HG03354 (cell line): ENCODE measurements around the gene BTRC.

Experiments used
- ATAC-seq: cut with Tn5 transposase; IDR thresholded peaks from one replicate; pipeline ENCODE4 v1.9.1; 2021; ENCODE audit warnings: mild to moderate bottlenecking; ENCODE audit not compliant: unreplicated experiment, poor library complexity, severe bottlenecking

The BTRC gene

DNA sequence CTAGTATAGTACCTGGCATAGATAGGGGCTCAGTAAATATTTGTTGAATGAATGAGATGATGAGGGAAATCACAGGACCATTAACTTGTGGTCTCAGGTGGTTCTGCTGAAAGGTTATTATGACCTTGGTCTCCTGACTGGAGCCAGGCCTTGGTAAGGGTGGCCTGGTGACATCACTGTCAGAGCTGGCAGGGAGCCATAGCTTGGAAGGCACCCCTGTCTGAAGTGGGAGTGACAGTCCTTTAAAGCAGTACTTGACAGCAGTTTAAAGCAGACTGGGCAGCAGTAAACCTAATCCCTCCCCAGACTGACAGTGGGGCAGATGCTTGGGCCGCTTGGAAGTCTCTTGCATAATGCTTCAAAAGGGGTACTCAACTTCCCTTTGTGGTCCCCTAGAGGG is 247.6 kb downstream of the BTRC start:
- ATAC-seq, result no peak

DNA sequence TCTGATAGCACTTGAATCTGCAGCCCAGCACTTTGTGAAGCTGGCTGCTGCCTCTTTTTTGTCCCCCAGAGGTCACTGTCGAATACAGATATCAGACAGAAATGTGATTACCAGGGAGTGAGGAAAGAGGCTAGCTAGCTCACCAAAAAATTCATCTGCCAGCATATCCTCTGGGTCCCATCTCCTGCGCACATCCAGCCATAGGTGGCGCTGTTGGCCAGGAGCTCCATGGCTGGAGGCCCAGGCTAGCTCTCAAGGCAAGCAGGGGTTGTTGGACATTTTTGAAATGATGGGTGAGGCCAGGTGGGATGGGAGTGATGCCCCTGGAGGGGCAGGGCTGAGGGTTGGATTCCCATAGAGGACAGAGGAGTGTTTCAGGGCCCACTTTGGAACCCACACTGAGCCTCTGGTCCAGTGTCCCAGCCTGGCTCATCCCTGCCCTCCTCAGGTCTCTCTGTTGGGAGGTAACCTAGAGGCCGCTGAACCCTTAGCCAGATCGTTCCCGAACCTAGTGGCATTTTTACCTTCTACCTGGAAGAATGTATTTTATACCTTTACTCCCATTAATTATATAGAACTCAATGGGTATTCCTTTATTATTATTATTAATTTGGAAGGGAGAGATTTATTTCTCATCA is 248.9 kb downstream of the BTRC start:
- peak; percentile 82 for ATAC-seq
